Effector CD4-positive, alpha-beta T cell (primary cell): ENCODE data around the gene FSTL4.

Source experiments
- DNase-seq: peaks from one replicate; pipeline ENCODE4 v3.0.0-alpha.2; 2020

FSTL4 gene

GRCh38 chr5:133202066-133202665, 410.2 kb downstream of the FSTL4 start:
- DNase-seq, result no peak

DNA sequence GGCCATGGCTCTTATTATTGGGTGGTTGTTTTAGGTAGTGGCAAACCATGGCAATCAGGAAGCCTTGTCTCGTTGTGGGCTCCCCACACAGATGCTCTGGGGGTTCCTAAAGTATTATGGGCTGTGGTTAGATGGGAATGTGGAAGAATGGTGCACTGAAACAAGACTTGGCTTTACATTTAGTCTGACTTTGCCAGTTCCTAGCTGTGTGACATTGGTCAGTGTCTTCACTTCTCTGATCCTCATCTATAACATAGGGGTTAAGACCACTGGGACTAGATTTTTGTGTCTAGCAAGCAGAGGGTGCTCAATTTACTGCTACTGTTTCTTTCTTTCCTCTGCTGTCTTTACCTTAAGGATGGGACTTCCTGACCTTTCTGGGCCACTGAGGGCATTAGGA, 411.0 kb downstream of the FSTL4 start:
- no peak for DNase-seq

- no peak for DNase-seq
These were observed 412.1 kb downstream of the FSTL4 start for GRCh38 chr5:133200256-133200655.

DNA sequence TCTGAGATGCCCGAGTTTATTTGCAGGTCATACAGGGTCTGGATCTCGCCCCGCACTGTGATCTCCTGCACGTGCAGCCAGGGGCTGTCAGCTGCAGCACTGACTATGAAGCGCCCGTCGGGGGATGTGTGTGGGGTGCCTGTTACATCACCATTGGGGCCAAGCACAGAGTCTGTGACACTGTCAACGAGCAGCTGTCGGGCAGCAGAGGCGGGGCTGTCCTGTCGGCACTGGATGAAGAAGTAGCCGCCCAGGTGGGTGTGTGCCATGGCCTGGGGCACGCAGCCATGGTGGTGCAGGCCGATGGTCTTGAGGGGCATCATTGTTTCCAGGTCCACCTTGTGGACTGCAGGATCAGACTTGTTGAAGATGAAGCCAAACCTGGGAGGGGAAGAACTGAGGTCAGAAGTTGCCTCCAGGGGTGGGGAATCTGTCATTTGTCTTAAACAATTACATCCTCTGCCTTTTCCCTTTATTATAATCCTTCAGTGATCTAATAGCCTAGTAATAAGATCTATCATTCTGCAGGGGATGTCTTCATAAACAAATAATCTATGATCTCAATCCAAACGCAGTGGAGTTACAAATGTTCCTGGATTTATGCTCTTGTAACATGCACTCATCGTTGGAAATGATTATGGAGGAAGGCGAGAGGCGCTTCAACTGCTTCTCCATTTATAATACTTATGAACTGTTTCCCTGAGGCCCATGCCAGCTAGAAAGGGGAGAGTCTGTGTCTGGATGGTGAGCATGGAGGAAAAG, 412.7 kb downstream of the FSTL4 start:
- no peak for DNase-seq

DNA sequence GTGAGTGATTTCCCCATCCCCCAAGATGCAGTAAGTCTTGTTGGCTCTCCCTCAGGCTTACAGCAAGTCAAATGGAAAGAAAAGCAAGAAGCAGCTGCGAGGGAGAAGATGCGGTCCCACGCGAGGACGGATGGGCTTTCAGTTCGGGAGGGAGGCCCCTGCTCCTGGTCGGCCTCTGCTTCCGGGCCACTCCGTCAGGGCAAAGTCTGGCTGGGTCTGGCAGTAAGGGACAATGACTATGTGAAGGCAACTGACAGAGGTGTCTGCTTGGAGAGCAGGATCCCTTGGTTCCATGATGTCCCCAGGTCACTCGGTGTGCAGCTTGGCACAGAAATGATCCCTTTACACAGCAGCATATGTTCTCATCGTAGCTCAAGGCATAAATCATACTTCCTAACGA, 413.8 kb downstream of the FSTL4 start:
- DNase-seq, result no peak

DNA sequence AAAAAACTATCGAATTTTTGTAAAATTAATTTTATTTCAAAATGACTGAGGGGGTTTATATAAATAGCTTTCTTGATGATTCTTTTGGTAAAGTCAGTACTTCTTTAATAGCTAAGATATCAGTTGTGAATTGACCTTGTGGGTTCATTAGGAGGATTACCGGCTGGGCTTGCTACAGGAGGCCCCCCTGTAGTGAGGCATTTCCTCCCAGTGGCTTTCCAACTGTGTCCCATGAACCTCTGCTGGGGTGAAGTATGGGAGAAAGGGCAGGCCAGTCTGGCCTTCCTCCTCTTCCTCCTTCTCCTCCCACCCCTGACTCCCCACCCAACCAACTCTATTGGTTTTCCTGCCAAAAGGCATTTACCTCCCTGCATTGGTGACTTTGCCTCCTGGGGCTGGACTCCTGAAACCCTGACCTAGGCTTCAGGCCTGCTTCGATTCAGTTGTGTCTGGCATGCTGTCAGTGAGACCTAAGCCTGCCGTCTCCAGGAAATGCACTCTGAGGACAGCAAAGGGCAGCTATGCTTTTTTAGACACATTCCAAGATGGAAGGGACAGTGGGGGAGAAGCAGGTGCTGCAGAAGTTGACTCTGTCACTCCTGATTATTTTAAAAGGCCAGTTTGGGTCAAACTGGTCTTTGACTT, 415.8 kb downstream of the FSTL4 start:
- no peak for DNase-seq

GRCh38 chr5:133195250-133195649, 417.1 kb downstream of the FSTL4 start:
- DNase-seq, result no peak

- DNase-seq, result no peak
These were observed 418.5 kb downstream of the FSTL4 start for GRCh38 chr5:133193794-133194193.

DNA sequence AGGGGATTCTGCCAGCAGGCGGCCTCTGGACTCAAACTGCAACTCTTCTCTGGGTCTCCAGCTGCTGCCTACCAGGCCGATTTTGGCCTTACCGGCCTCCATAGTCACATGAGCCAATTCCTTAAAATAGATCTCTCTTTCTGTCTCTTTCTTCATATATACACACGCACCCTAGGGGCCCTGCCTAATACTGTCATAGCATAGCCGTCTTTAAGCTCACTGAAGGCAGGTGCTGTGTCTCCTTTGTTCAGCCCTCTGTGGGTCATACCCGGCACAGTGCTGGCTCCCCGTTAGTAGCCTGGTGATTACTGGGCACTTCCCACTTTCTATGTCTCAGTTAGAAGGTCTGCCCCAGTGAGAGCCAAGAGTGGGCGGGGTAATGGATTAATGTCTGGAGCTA, 419.6 kb downstream of the FSTL4 start:
- no peak for DNase-seq

DNA sequence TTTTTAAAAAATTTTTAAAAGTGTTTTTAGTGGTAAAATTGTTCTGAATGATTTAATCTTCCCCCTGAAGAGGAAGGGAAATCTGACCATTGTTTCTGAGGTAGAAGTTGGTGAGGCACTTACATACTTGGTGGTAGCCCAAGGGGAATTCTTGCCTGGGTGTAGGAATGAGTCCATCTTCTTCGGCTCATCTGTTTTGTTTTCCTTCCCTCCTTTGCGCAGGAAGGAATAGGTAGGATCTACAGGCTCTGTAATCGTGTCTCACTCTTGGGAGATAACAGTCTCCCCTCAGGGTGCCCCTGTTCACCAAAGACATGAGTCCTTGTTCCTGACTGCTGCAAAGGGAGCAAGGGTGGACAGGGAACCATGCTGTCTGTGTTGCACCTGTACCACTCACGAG, 422.5 kb downstream of the FSTL4 start:
- no peak for DNase-seq

DNA sequence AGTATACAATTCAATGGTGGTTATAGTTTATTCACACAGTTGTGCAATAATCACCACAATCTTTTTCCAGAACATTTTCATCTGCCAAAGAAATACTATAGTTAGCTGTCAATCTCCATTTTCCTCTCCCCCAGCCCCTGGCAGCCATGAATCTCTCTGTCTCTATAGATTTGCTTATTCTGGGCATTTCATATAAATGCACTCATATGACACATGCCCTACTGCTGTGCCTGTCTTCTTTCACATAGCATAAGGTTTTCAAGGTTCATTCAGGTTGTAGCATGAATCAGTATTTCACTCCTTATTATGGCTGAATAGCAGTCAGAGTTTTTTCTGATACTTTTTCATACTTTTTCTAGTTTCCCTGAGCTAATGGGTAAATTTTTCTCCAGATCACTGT, 432.9 kb downstream of the FSTL4 start:
- no peak for DNase-seq

DNA sequence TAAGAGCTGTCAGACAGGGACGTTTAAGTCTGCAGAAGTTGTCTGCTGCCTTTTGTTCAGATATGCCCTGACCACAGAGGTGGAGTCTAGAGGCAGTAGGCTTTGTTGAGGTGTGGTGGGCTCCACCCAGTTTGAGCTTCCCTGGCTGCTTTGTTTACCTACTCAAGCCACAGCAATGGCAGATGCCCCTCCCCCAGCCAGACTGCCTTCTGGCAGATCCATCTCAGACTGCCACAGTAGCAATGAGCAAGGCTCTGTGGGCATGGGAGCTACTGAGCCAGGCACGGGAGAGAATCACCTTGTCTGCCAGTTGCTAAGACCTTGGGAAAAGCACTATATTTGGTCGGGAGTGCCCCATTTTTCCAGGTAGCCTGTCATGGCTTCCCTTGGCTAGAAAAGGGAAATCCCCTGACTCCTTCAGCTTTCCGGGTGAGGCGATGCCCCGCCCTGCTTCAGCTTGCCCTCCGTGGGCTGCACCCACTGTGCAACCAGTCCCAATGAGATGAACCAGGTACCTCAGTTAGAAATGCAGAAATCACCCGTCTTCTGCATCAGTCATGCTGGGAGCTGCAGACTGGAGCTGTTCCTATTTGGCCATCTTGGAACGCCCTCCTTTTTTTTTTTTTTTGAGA, 441.5 kb downstream of the FSTL4 start:
- DNase-seq, result peak; percentile 45

DNA sequence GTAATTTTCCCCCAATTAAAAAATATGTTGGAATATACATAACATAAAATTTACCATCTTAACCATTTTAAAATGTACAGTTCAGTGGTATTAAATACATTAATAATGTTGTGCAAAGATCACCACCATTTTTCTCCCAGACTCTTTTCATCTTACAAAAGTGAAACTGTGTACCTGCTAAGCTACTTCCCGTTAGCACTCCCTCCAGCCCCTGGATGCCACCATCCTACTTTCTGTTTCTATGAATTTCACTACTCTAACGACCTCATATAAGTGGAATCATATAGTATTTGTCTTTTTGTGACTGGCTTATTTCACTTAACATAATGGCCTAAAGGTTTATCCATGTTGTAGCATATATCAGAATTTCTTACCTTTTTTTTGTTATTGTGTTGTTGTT, 447.6 kb downstream of the FSTL4 start:
- DNase-seq, result no peak

DNA sequence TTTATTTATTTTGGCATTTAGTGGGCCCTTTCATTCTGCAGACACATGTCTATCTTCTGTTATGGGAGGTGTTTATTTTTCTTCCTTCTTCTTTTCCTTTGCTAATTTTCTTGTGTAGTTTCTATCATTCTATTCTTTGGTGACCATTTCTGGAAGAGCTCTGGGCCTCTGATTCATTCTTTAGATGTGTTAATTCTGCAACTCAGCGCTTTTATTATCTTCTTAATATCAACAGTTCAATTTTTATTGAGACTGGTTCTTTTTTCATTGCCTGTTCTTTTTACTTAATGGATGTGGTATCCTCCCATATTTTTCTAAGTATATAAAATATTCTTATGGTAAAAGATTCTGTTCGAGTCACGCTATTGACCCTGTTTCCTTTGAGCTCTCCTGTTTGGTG, 448.5 kb downstream of the FSTL4 start:
- no peak for DNase-seq

DNA sequence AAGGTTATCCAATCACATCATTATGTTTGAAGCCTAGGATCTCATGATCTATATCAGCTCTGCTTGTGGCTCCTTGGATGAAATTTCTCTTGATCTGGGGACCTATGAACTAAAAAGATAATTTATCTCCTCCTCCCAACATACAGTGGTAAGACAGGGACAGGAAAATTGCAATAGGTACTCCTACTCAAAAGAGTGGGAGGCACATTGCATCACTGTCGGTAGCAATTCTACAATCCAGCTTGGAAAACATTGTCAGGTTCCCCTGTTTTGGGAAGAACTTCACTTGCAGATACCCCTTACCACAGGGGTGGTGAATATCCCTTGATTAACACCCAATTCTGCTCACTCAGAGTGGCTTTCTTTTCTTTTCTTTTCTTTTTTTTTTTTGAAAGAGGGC, 452.8 kb downstream of the FSTL4 start:
- DNase-seq, result no peak

DNA sequence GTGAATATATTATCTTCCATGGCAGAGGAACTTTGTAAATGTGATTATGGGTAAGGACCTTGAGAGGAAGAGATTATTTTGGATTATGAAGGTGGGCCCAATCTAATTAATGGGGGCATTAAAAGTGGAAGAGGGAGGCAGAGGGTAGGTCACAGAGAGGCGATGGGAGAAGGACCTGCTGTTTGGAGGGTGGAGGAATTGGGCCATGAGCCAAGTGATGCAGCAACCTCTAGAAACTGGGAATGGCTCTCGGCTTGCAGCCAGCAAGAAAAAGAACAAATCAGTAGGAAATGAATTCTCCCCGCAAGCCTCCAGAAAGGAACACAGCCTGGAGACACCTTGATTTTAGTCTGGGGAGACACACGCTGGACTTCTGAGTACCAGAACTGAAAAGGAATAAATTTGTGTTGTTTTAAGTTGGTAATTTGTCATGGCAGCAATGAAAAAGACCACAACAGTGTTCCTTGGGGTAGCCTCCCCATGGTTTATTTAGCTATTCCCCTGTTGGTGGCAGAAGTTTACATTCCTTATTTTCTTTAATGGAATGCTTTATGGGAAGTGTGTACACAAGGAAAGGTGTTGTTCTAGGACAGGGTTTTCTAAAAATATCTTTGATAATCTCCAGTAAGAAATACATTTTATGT, 456.9 kb downstream of the FSTL4 start:
- no peak for DNase-seq

DNA sequence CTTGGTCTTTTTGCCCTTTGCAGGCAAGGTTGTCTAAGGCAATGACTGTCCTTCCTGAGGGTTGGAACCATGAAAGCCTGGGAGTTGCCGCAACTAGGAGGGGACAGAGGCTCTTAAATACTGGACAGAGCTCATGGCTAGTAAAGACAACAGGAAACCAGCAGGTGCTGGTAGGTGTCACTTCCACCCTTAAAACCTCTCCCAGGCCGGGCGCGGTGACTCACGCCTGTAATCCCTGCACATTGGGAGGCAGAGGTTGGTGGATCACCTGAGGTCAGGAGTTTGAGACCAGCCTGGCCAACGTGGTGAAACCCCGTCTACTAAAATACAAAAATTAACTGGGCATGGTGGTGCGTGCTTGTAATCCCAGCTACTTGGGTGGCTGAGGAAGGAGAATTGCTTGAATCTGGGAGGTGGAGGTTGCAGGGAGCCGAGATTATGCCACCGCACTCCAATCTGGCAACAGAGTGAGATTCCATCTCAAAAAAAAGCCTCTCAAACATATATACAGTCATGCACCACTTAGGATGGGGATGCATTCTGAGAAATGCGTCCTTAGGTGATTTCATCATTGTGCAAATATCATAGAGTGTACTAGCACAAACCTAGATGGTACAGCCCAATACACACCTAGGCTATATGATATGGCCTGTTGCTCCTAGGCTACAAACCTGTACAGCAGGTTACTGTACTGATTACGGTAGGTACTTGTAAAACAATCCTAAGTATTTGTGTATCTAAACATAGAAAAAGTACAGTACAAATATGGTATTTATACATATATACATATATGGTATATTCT, 457.9 kb downstream of the FSTL4 start:
- no peak for DNase-seq

DNA sequence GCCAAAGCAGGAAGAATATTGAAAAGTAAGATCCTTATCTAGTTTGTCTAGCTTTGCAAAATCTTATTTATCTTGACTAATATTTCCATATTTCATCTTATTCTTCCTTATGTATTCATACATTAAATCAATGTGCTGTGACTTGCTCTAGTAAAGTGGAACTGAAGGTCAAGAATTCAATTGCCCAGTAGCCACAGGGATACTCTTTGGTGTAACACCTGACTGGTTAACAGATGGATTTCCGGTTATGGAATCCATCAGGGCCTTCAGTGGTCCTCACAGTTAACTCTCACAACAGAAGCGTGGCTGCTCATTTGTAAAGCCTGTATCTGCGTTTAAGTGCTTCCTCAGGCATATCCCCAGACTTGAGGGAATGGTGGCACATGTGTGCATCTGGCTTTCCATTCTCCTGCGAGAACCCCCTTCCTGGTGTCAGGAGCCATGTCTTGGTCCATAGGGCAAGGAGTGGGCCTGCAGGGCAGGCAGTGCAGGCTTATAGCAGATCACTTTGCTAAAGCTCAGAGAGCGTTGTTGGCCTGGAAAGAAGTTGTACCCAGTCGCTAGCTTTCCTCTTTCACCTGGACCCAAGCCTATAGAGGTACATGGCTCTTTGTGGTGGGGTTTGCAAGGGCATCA, 461.3 kb downstream of the FSTL4 start:
- DNase-seq, result no peak

GRCh38 chr5:133149345-133149744, 463.0 kb downstream of the FSTL4 start:
- DNase-seq, result no peak

- no peak for DNase-seq
These were observed 464.4 kb downstream of the FSTL4 start for GRCh38 chr5:133147815-133148567.

GRCh38 chr5:133147411-133147810, 464.9 kb downstream of the FSTL4 start:
- no peak for DNase-seq
